ENCODE measurements around the gene ITCH.
"Not testable (repeated sequence)": the region's sequence is repeated elsewhere in the genome, so short reads cannot be mapped to it uniquely, and the experiment has no call there.

ITCH gene

GRCh38 chr20:34382877-34383455 is 19.9 kb downstream of the ITCH start:
- not testable (repeated sequence) for DNase-seq

GRCh38 chr20:34385464-34385863 is 22.4 kb downstream of the ITCH start:
- DNase-seq: no peak

DNA sequence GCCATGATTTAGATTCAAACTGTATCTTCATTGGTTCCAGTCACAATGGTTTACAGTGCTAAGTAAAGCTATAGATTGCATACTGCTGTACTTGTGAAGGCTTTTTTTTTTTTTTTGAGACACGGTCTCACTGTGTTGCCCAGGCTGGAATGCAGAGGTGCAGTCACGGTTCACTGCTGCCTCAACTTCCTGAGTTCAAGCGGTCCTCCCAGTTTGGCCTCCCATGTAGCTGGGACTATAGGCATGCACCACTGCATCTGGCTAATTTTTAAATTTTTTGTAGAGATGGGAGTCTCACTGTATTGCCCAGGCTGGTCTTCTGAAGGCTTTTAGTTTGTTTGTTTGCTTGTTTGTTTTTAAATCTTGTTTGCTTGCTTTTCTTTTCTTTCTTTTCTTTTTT is 24.9 kb downstream of the ITCH start:
- no peak for DNase-seq

- no peak for DNase-seq
These were observed 25.6 kb downstream of the ITCH start for GRCh38 chr20:34388678-34389077.

- no peak for DNase-seq
These were observed 26.3 kb downstream of the ITCH start for GRCh38 chr20:34389206-34389953.

DNA sequence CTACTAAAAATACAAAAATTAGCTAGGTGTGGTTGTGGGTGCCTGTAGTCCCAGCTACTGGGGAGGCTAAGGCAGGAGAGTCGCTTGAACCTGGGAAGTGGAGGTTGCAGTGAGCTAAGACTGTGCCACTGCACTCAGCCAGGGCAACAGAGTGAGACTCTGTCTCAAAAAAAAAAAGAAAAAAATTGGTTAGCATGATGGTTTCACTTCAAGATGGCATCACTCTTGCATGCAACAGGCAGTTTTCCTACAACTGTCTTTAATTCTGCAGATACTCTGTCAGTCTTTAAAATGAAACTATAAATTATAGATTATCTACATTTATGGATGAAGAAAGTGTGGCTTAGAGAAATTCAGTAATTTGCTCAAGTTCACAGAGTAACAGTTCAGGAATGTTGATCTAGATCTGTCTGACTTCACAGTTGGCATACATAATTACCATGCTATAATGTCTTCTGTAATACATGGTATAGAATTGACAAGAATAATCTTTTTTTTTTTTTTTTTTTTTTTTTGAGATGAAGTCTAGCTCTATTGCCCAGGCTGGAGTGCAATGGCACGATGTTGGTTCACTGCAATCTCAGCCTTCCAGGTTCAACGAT is 27.0 kb downstream of the ITCH start:
- DNase-seq: no peak

DNA sequence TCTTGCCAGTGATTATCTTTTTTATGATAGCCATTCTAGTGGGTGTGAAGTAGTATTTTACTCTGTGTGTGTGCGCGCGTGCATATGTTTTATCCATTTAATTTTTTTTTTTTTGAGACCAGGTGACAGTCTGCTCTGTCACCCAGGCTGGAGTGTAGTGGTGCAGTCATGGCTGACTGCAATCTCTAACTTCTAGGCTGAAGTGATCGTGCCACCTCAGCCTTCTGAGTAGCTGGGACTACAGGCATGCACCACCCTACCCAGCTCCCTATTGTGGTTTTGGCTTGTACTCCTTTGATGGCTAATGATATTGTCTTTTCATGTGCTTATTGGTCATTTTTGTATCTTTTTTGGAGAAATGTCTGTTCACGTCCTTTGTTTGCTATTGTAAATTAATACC is 33.3 kb downstream of the ITCH start:
- no peak for DNase-seq

- DNase-seq: no peak
These were observed 34.0 kb downstream of the ITCH start for GRCh38 chr20:34397096-34397495.

DNA sequence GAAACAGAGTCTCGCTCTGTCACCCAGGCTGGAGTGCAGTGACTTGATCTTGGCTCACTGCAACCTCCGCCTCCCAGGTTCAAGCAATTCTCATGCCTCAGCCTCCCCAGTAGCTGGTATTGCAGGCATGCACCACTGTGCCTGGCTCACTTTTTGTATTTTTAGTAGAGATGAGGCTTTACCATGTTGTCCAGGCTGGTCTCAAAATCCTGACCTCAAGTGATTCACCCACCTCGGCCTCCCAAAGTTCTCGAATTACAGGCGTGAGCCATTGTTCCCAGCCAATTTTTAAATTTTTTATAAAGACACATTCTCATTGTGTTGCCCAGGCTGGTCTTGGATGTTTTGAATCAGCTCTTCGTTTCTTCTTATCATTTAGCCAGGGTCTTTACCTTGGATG is 37.7 kb downstream of the ITCH start:
- not testable (repeated sequence) for DNase-seq

- DNase-seq: no peak
These were observed 38.8 kb downstream of the ITCH start for GRCh38 chr20:34401741-34402455.

- no peak for DNase-seq
These were observed 39.4 kb downstream of the ITCH start for GRCh38 chr20:34402461-34402860.

DNA sequence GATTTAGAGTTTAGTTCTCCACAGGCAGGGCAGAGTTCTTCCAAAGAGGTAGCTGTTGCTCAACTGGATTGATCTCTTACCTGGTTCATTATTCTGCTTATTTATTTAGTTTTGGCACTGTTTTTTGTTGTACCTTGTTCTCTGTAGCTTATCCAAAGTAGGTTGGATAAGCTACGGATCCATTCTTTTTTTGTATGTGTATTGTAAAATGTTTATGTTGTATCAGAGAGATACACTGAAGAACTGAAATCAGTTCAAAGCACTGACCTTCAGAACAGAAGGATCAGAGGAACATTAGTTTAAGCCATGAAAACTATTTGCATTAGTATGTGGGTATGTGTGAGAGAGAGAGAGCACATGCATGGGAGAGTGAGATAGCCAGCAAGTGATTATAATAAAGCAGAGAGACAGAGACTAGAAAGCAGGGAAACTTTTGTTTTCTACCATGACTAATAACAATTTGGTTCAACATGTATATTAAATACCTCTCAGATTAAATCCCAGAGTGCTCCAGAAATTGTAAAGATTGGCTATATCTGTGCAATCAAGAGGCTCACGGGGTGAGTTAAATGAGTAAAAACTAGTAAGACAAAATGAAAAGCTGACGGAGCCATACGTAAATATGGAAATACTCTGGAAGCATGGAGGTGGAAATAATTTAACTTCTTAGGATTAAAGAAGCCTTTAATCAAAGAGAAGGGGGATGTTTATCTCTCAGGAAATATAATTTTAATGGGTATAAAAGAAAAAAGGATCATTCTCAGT is 40.2 kb downstream of the ITCH start:
- DNase-seq: no peak

DNA sequence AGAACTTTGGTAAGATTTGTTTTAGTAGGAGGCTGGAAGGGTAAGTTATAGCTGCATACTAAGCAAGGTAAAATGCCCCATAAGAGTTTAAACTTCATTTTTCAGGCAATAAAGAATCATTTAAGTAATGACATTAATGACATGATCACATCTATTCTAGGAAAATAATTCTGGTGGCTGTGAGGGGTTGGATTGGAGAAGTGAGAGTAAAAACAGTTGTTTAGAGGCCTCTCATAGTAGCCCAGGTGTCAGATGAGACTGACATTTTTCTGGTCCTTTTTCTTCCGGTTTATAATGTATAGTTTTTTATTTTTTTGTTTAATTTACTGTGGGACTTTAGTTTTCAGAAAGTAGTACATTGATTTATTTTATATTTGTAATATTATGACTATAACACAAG is 40.8 kb downstream of the ITCH start:
- no peak for DNase-seq

DNA sequence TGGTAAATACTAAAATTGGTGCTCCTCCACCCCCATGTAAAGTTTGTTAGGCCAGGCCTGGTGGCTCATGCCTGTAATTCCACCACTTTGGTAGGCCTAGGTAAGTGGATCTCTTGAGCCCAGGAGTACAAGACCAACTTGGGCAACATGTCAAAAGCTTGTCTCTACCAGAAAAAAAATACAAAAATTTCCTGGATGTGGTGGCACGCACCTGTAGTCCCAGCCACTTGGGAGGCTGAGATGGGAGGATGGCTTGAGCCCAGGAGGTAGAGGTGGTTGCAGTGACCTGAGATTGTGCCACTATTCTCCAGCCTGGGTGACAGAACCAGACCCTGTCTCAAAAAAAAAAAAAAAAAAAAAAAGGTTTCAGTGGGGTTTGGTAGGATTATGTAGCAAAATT is 41.7 kb downstream of the ITCH start:
- DNase-seq: no peak

GRCh38 chr20:34405247-34405651 is 42.2 kb downstream of the ITCH start:
- peak; percentile 53 for DNase-seq

DNA sequence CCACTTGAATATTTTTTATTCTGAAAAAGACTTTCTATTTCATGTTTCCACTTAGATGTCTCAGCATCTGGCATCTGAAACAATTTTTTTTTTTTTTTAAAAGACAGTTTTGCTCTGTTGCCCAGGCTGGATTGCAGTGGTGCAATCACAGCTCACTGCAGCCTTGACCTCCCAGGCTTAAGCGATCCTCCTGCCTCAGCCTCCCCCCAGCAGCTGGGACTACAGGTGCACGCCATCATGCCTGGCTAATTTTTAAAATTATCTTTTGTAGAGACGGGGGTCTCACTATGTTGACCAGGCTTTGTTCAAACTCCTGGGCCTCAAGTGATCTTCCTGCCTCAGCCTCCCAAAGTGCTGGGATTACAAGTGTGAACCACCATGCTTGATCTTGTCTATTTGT is 42.9 kb downstream of the ITCH start:
- not testable (repeated sequence) for DNase-seq

DNA sequence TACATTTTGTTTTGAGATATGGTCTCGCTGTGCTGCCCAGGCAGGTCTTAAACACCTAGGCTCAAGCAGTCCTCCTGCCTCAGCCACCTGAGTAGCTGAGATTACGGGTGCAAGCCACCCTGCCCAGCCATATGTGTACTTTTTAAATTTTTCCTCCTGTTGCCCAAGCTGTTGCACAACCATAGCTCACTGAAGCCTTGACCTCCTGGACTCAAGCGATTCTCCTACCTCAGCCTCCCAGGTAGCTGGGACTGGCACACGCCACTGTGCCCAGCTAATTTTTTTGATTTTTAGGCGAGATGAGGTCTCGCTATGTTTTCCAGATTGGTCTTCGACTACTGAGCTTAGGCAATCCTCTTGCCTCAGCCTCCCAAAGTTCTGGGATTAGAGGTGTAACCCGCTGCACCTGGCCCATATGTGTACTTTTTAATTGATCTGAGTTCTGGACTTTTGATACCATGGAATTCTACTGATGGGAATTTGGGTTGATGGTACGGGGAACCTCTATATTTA is 44.9 kb downstream of the ITCH start:
- no peak for DNase-seq

DNA sequence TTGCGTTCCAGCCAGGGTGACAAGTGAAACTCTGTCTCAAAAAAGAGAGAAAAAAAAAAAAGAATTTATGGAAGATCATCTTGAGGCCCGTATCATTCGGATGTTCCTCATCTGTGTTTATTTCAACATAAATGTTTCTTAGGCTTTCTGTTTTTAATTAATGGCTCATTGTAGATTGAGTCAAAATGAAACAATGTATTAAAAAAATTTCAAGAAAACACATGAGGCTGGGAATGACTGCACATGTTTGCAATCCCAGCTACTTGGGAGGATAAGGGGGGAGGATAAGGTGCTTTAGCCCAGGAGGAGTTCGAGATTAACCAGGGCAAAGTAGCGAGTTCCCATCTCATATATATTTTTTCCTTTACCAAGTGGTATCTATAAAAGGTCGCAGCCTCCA is 47.3 kb downstream of the ITCH start:
- DNase-seq: no peak

GRCh38 chr20:34412453-34412852 is 49.4 kb downstream of the ITCH start:
- DNase-seq: no peak

GRCh38 chr20:34414525-34414924 is 51.5 kb downstream of the ITCH start:
- DNase-seq: not testable (repeated sequence)

DNA sequence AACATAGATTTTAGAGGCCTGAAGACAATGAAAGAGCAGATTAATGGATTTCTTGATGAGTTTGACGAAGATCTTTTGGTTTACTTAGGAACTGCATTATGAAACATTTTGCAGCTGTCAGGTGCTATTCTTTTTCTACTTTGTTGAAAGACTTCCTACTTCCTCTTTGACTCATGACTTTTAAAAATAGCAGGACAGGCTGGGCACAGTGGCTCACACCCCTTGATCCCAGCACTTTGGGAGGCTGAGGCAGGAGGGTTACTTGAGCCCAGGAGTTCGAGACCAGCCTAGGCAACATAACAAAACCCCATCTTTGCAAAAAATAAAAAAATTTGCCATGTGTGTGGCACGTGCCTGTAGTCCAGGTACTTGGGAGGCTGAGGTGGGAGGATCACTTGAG is 52.0 kb downstream of the ITCH start:
- DNase-seq: no peak

DNA sequence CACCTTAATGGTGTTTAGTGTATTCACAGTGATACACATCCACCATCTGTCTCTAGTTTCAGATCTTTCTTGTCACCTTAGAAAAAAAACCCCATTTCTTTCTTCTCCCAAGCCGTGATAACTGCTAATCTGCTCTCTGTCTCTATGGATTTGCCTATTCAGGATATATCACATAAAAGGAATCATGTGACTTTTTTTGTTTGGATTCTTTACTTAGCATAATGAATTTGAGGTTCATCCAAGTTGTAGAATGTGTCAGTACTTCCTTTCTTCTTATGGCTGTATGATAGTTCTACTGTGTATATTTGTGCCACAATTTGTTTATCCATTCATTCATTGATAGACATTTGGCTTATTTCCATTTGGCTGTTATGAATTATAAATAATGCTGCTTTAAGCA is 57.1 kb downstream of the ITCH start:
- no peak for DNase-seq

GRCh38 chr20:34420975-34421374 is 57.9 kb downstream of the ITCH start:
- no peak for DNase-seq

Measured in activated CD4-positive, alpha-beta T cell treated with anti-CD3 and anti-CD28 coated beads, Interleukin-2, Interleukin-6, amounts not matched to agents 100 ng/mL and 50 ng/mL, durations not matched to agents 16 hours and 8 hours (primary cell).